Choroid plexus epithelial cell (primary cell): Measurements from ENCODE around the gene LTB4R.
"Not testable (repeated sequence)": the region's sequence is repeated elsewhere in the genome, so short reads cannot be mapped to it uniquely, and the experiment has no call there.

Experiments used
- DNase-seq: peaks from one replicate; pipeline ENCODE4 v3.0.0-alpha.2; 2010; ENCODE audit warnings: low read depth
- H3K4me3 ChIP-seq: 2 replicates; pipeline ENCODE4 v1.5.1; 2011; ENCODE audit warnings: low read depth, mild to moderate bottlenecking, control low read depth, low read length, moderate library complexity
- TF ChIP-seq, protein P1 (sequence below): conservative IDR thresholded peaks from 2 replicates; pipeline ENCODE4 v1.5.1; 2011; ENCODE audit warnings: low read depth, mild to moderate bottlenecking, control low read depth, inconsistent platforms, low read length, moderate library complexity

LTB4R gene

DNA sequence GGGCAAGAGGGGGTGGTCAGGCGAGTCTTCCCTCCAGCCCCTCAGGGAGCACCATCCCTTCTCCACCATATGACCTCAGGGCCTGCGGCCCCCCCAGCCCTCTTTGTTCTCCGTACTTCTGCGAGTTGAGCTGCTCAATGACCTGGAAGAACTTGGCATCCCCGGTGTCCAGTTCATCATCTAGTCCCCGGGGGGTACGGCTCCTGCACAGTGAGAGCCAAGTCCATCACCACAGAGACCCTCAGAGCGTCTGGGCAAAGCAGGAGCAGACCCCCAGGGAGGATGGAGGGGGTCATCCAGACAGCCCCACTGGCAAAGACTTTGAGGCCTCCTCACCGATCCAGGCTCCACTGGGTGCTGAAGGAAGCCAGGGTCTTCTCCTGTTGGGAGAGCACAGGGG lies 14.7 kb downstream of the LTB4R start:
- DNase-seq = no peak
- TF ChIP-seq, protein P1, sequence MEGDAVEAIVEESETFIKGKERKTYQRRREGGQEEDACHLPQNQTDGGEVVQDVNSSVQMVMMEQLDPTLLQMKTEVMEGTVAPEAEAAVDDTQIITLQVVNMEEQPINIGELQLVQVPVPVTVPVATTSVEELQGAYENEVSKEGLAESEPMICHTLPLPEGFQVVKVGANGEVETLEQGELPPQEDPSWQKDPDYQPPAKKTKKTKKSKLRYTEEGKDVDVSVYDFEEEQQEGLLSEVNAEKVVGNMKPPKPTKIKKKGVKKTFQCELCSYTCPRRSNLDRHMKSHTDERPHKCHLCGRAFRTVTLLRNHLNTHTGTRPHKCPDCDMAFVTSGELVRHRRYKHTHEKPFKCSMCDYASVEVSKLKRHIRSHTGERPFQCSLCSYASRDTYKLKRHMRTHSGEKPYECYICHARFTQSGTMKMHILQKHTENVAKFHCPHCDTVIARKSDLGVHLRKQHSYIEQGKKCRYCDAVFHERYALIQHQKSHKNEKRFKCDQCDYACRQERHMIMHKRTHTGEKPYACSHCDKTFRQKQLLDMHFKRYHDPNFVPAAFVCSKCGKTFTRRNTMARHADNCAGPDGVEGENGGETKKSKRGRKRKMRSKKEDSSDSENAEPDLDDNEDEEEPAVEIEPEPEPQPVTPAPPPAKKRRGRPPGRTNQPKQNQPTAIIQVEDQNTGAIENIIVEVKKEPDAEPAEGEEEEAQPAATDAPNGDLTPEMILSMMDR = no peak
- no peak overlapping the region for H3K4me3 ChIP-seq

DNA sequence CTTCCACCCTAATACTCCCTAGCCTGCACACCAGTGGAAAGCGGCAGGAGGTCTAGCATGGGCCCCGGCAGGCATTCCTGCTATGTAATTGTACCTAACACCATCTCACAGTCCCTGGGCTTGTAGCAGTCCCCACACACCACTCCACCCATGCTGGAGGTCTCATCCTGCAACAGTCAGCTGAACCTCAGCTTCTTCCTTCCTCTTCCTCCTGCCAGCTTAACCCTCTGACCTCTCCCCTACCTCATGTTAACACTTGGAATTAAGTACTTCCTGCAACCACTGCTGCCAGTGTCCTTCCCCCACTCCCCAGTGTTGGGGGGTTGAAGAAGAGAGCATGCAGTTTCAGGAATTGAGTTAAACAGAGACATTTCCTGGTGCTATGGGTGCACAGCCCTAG lies 16.0 kb downstream of the LTB4R start:
- no peak for DNase-seq
- TF ChIP-seq, protein P1 = no peak
- no peak overlapping the region for H3K4me3 ChIP-seq

DNA sequence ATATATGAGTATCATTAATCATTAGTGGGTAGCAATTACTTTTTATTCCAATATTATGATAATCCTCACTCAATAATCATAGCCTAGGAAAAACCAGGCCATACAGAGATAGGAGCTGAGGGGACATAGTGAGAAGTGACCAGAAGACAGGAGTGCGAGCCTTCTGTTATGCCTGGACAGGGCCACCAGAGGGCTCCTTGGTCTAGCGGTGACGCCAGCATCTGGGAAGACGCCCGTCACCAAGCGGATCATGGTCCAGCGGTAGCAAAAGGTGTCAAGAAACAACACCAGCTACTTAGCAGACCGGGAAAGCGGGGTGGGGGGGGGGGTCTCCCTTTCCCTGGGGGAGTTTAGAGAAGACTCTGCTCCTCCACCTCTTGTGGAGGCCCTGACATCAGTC lies 16.6 kb downstream of the LTB4R start:
- DNase-seq = peak; percentile 41
- TF ChIP-seq, protein P1 = peak; percentile 45
- not testable (repeated sequence) for H3K4me3 ChIP-seq

DNA sequence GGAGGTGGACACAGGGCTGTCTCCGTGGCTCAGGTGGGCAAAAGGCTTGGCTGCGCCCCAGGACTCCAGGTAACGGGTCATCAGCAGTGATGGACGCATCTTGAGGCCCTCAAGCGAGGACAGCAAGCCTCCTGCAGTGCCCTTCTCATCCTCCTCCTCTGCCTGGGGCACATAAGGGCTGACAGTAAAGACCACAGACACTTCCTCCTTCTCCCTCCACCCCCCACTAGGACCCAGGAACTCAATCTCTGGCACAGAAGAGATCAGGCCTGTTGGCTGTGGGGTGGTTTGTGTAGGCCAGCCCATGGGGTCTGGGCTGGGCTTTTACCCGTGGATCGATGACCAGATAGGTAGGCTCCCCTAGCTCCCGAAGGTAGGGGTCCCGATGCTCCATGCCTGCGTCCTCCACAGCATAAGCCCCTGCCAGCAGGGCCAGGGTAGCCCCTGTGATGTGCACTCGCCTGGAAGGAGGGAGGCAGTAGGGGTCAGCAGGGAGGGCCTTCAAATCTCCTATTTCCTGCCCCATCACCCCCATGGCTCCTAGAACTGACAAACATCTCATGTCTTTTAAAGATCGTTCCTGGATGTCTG lies 17.9 kb downstream of the LTB4R start:
- DNase-seq = no peak
- TF ChIP-seq, protein P1 = no peak
- no peak overlapping the region for H3K4me3 ChIP-seq

DNA sequence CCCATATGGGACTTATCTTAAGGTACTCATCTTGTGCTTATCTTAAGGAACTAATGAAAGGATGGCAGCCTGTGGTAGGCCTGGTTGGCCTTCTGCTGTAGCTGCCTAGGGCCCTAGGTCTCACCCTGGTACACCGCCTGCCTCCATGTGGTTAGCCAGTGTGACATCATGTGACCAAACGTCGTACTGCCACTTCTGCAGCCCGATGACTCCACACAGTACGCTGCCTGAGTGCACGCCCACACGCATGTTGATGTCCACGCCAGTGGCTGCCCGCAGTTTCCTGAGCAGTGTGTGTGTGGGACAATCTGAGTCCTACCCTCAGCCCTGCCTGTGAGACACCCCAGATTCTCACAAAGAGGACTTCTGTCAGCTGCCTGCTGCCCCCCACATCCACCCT lies 18.4 kb downstream of the LTB4R start:
- no peak overlapping the region for H3K4me3 ChIP-seq
- no peak for DNase-seq
- TF ChIP-seq, protein P1 = no peak

DNA sequence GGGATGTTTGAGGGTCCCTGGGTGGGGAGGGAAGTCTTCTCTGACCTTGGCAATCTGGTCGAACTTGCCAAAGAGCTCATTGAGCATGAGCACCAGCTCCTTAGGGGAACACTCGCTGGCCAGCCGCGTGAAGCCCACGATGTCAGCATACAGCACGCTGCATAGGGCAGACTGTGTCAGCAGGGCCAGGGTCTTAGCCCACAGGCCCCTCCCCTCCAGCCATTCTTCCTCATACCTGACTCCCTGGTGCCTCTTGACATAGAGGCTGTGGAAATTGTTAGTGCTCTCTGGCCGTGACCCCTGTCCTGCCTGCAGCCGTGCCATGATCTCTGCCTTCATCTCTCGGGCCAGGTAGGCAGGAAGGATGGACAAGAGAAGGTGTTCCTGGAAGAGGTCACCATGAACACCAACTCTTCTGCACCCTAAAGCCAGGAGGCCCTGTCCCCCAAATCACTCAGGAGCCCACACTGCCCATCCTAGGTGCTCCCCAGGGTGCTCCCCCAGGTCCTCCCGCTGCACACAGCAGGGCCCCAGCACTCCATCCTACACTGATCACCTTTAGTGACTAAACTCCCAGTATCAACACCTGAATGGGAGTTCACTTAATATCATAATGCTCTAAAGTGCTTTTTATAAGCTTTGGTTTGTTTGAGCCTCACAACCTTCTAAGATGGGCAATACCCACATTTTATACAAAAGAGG lies 19.8 kb downstream of the LTB4R start:
- DNase-seq = no peak
- TF ChIP-seq, protein P1 = no peak
- no peak overlapping the region for H3K4me3 ChIP-seq
